ENCODE data around the gene LAD1.

LAD1 gene

GRCh38 chr1:201404055-201404454, 4.9 kb upstream of the LAD1 start:
- no peak for DNase-seq (ENCODE audit: low spot score)
- TF ChIP-seq CTCF (IDR thresholded peaks at IDR 0.05; ENCODE audit: extremely low read depth, insufficient read depth, missing control alignments), result no peak
- in situ Hi-C loops (cut with MboI; ENCODE audit: low pct_unique_long_range_greater_than_20kb, low sequenced_read_pairs, unreplicated experiment), result no loop called here

- TF ChIP-seq CTCF (IDR thresholded peaks at IDR 0.05; ENCODE audit: extremely low read depth, insufficient read depth, missing control alignments), result no peak
- no peak for DNase-seq (ENCODE audit: low spot score)
- in situ Hi-C loops (cut with MboI; ENCODE audit: low pct_unique_long_range_greater_than_20kb, low sequenced_read_pairs, unreplicated experiment), result no loop called here
Measured at GRCh38 chr1:201403359-201403758, 4.2 kb upstream of the LAD1 start.

- in situ Hi-C loops (cut with MboI; ENCODE audit: low pct_unique_long_range_greater_than_20kb, low sequenced_read_pairs, unreplicated experiment), result no loop called here
- DNase-seq (ENCODE audit: low spot score), result no peak
Measured at GRCh38 chr1:201401700-201402099, 2.6 kb upstream of the LAD1 start.

GRCh38 chr1:201400852-201401230, 1.7 kb upstream of the LAD1 start:
- in situ Hi-C loops (cut with MboI; ENCODE audit: low pct_unique_long_range_greater_than_20kb, low sequenced_read_pairs, unreplicated experiment), result no loop called here
- no peak for TF ChIP-seq CTCF (IDR thresholded peaks at IDR 0.05; ENCODE audit: extremely low read depth, insufficient read depth, missing control alignments)
- DNase-seq (ENCODE audit: low spot score), result no peak

More at GRCh38 chr1:201401700-201402099, 2.6 kb upstream of the LAD1 start:
- TF ChIP-seq CTCF (IDR thresholded peaks at IDR 0.05; ENCODE audit: extremely low read depth, insufficient read depth, missing control alignments), result no peak

GRCh38 chr1:201400212-201400851, 1.2 kb upstream of the LAD1 start:
- DNase-seq (ENCODE audit: low spot score), result no peak
- in situ Hi-C loops (cut with MboI; ENCODE audit: low pct_unique_long_range_greater_than_20kb, low sequenced_read_pairs, unreplicated experiment), result no loop called here
- no peak for TF ChIP-seq CTCF (IDR thresholded peaks at IDR 0.05; ENCODE audit: extremely low read depth, insufficient read depth, missing control alignments)

- in situ Hi-C loops (cut with MboI; ENCODE audit: low pct_unique_long_range_greater_than_20kb, low sequenced_read_pairs, unreplicated experiment), result no loop called here
- DNase-seq (ENCODE audit: low spot score), result no peak
- no peak for TF ChIP-seq CTCF (IDR thresholded peaks at IDR 0.05; ENCODE audit: extremely low read depth, insufficient read depth, missing control alignments)
Measured at GRCh38 chr1:201399352-201400126, 415 bp upstream of the LAD1 start.
